ENCODE data around the gene MPV17.

MPV17 gene

DNA sequence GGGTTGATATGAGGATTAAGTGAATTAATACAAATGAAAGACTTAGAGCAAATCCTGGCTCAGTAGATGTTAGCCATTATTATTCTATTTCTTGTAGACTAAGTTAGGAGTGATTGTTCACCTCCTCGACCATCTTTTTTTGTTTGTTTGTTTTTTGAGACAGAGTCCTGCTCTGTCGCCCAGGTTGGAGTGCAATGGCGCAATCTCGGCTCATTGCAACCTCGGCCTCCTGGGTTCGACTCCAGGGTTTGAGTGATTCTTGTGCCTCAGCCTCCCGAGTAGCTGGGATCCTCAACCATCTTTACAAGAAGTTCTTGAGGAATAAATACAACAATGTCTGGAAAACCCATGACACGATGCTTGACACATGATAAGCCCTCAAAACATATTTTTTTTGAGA lies 28.0 kb downstream of the MPV17 start:
- TF ChIP-seq, protein P1, sequence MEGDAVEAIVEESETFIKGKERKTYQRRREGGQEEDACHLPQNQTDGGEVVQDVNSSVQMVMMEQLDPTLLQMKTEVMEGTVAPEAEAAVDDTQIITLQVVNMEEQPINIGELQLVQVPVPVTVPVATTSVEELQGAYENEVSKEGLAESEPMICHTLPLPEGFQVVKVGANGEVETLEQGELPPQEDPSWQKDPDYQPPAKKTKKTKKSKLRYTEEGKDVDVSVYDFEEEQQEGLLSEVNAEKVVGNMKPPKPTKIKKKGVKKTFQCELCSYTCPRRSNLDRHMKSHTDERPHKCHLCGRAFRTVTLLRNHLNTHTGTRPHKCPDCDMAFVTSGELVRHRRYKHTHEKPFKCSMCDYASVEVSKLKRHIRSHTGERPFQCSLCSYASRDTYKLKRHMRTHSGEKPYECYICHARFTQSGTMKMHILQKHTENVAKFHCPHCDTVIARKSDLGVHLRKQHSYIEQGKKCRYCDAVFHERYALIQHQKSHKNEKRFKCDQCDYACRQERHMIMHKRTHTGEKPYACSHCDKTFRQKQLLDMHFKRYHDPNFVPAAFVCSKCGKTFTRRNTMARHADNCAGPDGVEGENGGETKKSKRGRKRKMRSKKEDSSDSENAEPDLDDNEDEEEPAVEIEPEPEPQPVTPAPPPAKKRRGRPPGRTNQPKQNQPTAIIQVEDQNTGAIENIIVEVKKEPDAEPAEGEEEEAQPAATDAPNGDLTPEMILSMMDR (IDR thresholded peaks at IDR 0.05; ENCODE audit: borderline replicate concordance, insufficient read depth, low read depth, low read length): no peak
- H3K4me3 ChIP-seq (ENCODE audit: low read depth, low read length): no peak overlapping the region

DNA sequence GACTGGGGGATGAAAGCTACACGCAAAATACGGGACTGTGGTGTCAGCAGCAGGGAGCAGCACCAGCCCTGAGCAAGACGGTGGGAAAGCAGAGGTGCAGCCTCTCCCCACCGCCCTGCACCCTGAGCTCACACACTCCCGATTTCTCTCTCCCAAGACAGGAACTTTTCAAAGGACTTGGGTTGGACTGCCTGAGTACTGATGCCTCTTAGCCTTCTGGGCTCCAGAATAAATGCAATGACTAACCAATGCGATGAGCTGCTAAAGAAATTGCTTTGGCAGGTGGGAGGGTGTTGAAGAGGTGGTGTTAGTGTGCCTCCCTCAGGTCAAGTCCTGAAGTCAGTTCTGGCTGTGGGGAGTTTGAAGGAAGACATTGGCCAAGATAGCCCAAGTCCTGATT lies 31.0 kb downstream of the MPV17 start:
- H3K4me3 ChIP-seq (ENCODE audit: low read depth, low read length): no peak overlapping the region
- TF ChIP-seq, protein P1 (IDR thresholded peaks at IDR 0.05; ENCODE audit: borderline replicate concordance, insufficient read depth, low read depth, low read length): 0 out of 2 replicates have a peak, but pooled peaks have one; percentile 8

DNA sequence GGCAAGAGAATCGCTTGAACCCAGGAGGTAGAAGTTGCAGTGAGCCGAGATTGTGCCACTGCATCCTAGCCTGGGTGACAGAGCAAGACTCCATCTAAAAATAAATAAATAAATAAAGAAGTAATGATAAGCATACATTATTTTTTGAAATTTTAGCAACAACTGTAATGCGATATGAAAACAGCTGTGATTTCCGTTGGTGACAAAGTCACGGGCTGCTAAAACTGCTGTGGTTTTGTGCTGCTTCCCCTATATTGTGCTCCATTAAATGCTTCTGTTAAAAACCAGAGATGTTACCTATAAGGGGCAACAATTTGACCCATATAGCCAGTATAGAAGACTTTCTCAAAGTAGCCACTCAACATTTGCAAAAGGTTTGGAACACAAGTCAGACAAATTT lies 32.3 kb downstream of the MPV17 start:
- no peak overlapping the region for H3K4me3 ChIP-seq (ENCODE audit: low read depth, low read length)
- TF ChIP-seq, protein P1 (IDR thresholded peaks at IDR 0.05; ENCODE audit: borderline replicate concordance, insufficient read depth, low read depth, low read length): no peak

DNA sequence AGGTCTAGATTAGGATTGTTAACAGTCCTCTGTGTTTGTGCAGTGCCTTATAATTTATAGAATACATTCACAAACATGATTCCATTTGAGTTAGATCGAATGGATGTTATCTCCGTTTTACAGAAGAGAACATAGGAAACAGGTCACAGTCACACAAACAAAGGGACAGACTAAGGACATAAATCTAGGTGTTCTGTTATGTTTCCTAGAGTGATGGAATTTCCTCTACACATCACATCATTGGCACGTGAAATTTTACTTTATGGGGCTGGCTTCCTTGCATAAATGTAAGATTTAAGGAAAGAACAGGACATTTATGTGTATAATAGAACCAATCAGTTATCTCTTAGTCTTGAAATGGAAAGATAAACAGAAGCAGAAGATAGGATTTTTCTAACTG lies 34.3 kb downstream of the MPV17 start:
- H3K4me3 ChIP-seq (ENCODE audit: low read depth, low read length): no peak overlapping the region
- TF ChIP-seq, protein P1 (IDR thresholded peaks at IDR 0.05; ENCODE audit: borderline replicate concordance, insufficient read depth, low read depth, low read length): no peak

DNA sequence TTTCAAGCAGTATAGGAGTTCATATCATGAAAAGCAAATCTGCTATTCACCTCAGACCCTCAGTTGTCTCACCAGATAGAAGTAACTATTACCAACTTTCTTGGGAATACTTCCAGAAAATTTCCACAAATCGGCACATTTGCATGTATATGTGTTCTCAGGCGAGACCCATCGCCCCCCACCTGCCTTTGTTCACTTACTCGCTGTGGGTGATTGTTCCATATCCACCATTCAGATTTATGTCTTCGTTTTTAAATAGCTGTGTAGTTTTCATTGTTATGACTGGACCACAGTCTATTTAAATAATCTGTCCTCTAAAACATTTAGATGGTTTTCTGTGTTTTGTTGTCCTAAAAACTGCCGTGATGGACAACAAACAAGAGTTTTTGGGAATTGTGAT lies 37.4 kb downstream of the MPV17 start:
- TF ChIP-seq, protein P1 (IDR thresholded peaks at IDR 0.05; ENCODE audit: borderline replicate concordance, insufficient read depth, low read depth, low read length): no peak
- no peak overlapping the region for H3K4me3 ChIP-seq (ENCODE audit: low read depth, low read length)

DNA sequence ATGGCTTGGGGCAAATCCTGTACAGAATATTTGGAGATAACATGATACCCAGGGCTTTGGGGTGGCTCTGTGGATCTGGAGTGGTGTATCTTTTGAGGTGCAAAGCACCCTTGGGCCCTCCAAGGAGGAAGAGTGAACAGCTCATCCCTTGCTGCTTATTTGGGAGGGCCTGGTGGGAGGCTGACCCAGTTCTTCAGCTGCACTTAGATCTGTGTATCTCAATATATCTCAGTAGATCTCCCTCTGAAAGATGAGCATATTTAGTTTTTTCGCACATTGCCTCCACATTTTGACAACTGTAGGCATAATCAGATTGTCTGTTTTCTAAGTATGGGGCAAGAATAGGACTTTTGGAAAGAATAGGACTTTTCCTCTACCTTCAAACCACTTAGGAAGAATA lies 37.9 kb downstream of the MPV17 start:
- TF ChIP-seq, protein P1 (IDR thresholded peaks at IDR 0.05; ENCODE audit: borderline replicate concordance, insufficient read depth, low read depth, low read length): no peak
- H3K4me3 ChIP-seq (ENCODE audit: low read depth, low read length): no peak overlapping the region

DNA sequence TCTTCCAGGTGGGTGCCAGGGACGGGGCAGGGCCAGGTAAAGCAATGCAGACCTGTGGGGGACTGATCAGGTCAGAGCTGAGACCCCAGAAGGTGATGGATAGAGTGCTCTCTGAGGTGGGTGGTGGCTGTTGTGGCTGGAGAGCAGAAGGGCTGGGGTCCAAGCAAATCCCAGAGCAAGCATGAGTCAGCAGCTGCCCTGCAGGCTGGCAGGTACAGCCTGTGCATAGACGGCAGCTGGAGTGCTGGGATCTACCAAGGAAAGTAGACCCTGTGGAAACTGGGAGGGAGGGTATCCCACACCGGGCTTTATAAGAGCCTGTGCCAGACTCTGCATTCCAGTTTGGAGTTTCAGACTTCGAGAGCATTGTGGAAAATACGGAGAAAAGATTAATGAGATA lies 40.0 kb downstream of the MPV17 start:
- TF ChIP-seq, protein P1 (IDR thresholded peaks at IDR 0.05; ENCODE audit: borderline replicate concordance, insufficient read depth, low read depth, low read length): no peak
- no peak overlapping the region for H3K4me3 ChIP-seq (ENCODE audit: low read depth, low read length)

All from GM12875 (cell line).